ENCODE results near the gene TRIO.
"Not testable (repeated sequence)": the region's sequence is repeated elsewhere in the genome, so short reads cannot be mapped to it uniquely, and the experiment has no call there.

TRIO gene

GRCh38 chr5:14142827-14143545, at the start of gene TRIO:
TRIO (plus strand) TSS chr5:14143342; CDS start chr5:14143726, 384 bp downstream.
- DNase-seq (ENCODE audit: low read depth in 2 of 2): peak; percentile 59 to 70

GRCh38 chr5:14097380-14097779, 45.8 kb upstream of the TRIO start:
- not testable (repeated sequence) for DNase-seq (ENCODE audit: low read depth in 2 of 2)

- DNase-seq (ENCODE audit: low read depth in 2 of 2): no peak
These were observed 45.1 kb upstream of the TRIO start for GRCh38 chr5:14097998-14098471.

GRCh38 chr5:14100281-14100680, 42.9 kb upstream of the TRIO start:
- no peak for DNase-seq (ENCODE audit: low read depth in 2 of 2)

GRCh38 chr5:14101922-14102321, 41.2 kb upstream of the TRIO start:
- no peak for DNase-seq (ENCODE audit: low read depth in 2 of 2)

- no peak for DNase-seq (ENCODE audit: low read depth in 2 of 2)
These were observed 40.5 kb upstream of the TRIO start for GRCh38 chr5:14102666-14103065.

GRCh38 chr5:14105718-14106410, 37.3 kb upstream of the TRIO start:
- no peak for DNase-seq (ENCODE audit: low read depth in 2 of 2)

GRCh38 chr5:14107536-14107935, 35.6 kb upstream of the TRIO start:
- DNase-seq (ENCODE audit: low read depth in 2 of 2): no peak

- peak in 1 of 2 donors; percentile 11 for DNase-seq (ENCODE audit: low read depth in 2 of 2)
These were observed 34.8 kb upstream of the TRIO start for GRCh38 chr5:14108170-14108996.

- peak; percentile 7 to 10 for DNase-seq (ENCODE audit: low read depth in 2 of 2)
These were observed 33.9 kb upstream of the TRIO start for GRCh38 chr5:14109041-14109747.

GRCh38 chr5:14109771-14110170, 33.4 kb upstream of the TRIO start:
- no peak for DNase-seq (ENCODE audit: low read depth in 2 of 2)

GRCh38 chr5:14110196-14110595, 32.9 kb upstream of the TRIO start:
- no peak for DNase-seq (ENCODE audit: low read depth in 2 of 2)

GRCh38 chr5:14110680-14111079, 32.5 kb upstream of the TRIO start:
- no peak for DNase-seq (ENCODE audit: low read depth in 2 of 2)

- DNase-seq (ENCODE audit: low read depth in 2 of 2): no peak
These were observed 30.0 kb upstream of the TRIO start for GRCh38 chr5:14112998-14113652.

- no peak for DNase-seq (ENCODE audit: low read depth in 2 of 2)
These were observed 28.4 kb upstream of the TRIO start for GRCh38 chr5:14114615-14115251.

- no peak for DNase-seq (ENCODE audit: low read depth in 2 of 2)
These were observed 27.7 kb upstream of the TRIO start for GRCh38 chr5:14115323-14115895.

- DNase-seq (ENCODE audit: low read depth in 2 of 2): no peak
These were observed 24.4 kb upstream of the TRIO start for GRCh38 chr5:14118551-14119320.

GRCh38 chr5:14120176-14120575, 23.0 kb upstream of the TRIO start:
- no peak for DNase-seq (ENCODE audit: low read depth in 2 of 2)

- no peak for DNase-seq (ENCODE audit: low read depth in 2 of 2)
These were observed 21.6 kb upstream of the TRIO start for GRCh38 chr5:14121552-14121951.

GRCh38 chr5:14122089-14122488, 21.1 kb upstream of the TRIO start:
- no peak for DNase-seq (ENCODE audit: low read depth in 2 of 2)

Data from stimulated activated CD8-positive, alpha-beta memory T cell treated with anti-CD3 and anti-CD28 coated beads, Interleukin-15, amount 100 ng/mL, for 48 hours (primary cell).